ENCODE results near the gene SSX2IP. TPM values are rescaled to one million over a fixed set of nuclear protein-coding genes. Genes with fewer than 3 reads are reported as not detected.

The SSX2IP gene
- total RNA-seq, 1 experiment from 2014 or later: 13.1 TPM

DNA sequence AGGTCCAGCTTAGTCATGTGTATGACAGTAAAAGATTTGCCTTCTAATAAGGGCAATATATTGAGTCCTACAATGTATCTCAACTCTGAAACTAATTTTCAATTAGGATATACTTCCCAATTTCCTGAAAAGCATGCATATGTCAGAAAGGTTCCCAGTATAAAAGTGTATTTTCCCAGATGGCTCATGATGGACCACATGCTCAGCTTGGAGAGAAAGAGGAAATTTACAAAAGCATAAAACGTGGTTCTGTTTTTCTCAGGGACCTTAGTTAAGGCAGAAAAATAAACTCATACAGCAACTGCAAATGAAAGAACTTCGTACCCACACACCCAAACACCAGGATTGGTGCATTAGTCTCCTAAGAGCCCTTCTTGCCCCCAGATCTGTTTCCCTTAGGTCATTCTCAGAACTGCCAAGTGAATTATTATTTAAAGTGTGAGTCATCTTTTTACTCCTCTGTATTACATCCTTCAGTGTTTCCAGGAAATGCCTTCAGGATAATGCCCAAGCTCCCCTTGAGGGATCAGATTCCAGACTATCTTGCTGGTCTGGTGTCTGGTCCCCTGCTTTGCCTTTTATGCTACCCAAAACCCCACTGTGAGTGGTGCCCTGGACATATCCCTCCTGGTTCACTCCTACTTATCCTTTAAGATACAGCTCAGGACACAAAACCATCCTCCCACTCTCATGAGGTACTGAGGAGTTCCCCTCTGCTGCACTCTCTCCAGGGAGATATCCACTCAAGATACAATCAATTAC, 57.4 kb downstream of the SSX2IP start:
- DNase-seq (ENCODE audit: low spot score): no peak
- in situ Hi-C loops (cut with HindIII; ENCODE audit: low sequenced_read_pairs): no loop called here

GRCh38 chr1:84632137-84632536, 58.1 kb downstream of the SSX2IP start:
- DNase-seq (ENCODE audit: low spot score): no peak
- in situ Hi-C loops (cut with HindIII; ENCODE audit: low sequenced_read_pairs): no loop called here

DNA sequence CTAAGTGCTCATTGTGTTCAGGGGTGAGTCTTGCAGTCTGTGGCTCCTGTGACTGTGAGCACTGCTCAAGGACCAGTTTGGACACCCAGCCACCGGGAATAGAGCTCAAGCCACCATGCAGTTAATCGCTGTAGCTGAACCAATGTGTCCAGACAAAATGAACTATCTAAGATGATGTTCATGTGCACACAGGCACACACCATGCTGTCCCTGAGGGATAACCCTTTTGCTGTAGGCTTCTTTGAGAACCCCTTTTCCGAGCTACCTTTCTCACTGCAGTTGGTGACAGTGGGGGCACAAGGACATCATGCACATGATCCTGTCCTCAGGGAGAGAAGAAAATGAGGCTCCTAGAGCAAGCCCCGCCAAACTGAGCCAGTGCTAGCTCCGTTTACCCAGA, 65.4 kb downstream of the SSX2IP start:
- DNase-seq (ENCODE audit: low spot score): no peak
- in situ Hi-C loops (cut with HindIII; ENCODE audit: low sequenced_read_pairs): no loop called here

- DNase-seq (ENCODE audit: low spot score): no peak
- in situ Hi-C loops (cut with HindIII; ENCODE audit: low sequenced_read_pairs): no loop called here
Observed at GRCh38 chr1:84621553-84621952, 68.7 kb downstream of the SSX2IP start.

DNA sequence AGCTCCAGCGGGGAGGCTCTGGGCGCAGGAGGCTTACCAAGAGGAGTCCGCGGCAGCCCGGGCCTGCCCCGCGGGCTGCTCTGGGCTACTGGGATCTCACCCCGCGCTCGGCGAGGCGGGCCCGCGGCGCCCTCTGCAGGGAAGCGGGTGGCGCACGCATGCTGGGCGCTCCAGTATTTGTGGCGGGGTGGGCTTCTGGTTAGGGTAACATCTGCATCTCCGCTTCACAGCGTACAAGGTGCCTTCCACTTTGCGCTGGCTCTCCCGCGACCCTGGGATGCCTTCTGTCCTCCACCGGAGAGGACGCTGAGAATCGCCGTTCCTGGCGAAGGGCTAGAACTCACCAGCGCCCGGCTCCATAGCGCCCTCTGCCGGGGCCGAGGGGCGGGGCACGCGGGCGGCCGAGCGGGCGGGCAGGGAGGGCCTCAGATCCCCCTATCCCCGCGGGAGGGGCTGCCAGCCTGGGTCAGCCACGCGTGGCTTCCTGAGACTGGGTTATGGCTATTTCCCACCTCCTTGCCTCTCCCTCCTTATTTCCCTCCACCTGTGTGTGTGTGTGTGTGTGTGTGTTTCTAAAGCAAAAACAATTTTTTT, 69.4 kb downstream of the SSX2IP start:
- in situ Hi-C loops (cut with HindIII; ENCODE audit: low sequenced_read_pairs): no loop called here
- DNase-seq (ENCODE audit: low spot score): peak; percentile 79

- in situ Hi-C loops (cut with HindIII; ENCODE audit: low sequenced_read_pairs): no loop called here
- DNase-seq (ENCODE audit: low spot score): peak; percentile 61
Observed at GRCh38 chr1:84619383-84620102, 70.7 kb downstream of the SSX2IP start.

DNA sequence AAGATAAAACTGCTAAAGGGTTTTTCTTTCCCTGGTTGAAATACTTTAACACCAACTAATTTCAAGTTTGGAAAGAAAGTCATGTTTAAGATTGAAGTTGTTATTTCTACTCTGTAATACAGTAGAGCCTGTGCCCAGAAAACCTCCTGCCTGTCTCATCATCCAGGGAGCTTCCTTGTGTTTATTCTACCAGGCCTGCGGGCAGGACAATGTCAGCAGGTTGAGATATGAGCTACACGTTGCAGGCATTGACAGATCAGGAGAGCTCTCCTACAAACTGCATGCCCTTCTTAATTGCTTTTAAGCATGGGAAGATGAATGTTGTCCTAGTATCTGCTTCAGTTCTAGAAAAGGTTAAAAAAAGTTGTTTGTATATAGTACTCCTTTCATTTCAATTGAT, 72.9 kb downstream of the SSX2IP start:
- peak; percentile 25 for DNase-seq (ENCODE audit: low spot score)
- in situ Hi-C loops (cut with HindIII; ENCODE audit: low sequenced_read_pairs): no loop called here

DNA sequence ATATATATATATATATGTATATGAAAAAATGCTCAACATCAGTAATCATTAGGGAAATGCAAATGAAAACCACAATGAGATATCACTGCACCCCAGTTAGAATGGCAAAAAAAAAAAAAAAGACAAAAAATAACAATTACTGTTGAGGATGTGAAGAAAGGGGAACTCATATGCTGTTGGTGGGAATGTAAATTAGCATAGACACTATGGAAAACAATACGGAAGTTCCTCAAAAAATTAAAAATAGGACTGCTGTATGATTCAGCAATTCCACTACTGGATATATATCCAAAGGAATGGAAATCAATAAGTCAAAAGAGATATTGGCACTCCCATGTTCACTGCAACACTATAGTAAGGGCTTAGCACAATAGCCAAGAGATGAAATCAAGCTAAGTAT, 74.5 kb downstream of the SSX2IP start:
- no peak for DNase-seq (ENCODE audit: low spot score)
- in situ Hi-C loops (cut with HindIII; ENCODE audit: low sequenced_read_pairs): no loop called here

DNA sequence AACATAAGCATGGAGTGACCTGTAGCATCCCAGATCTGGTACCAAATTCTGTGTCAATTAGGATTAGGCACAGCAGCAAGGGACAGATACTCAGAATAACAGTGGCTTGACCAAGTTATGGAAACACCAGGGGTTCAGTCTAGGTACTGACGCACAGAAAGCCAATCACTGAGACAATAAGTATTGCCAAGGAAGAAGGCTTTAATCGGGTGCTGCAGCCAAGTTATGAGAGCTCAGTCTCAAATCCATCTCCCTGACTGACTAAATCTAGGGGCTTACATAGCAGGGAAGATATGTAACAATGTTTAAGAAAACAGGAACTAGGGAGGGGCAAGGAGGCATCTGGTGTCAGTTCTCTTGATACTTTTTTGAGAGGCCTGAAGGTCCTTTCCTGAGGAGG, 76.4 kb downstream of the SSX2IP start:
- no peak for DNase-seq (ENCODE audit: low spot score)
- in situ Hi-C loops (cut with HindIII; ENCODE audit: low sequenced_read_pairs): no loop called here

GRCh38 chr1:84613026-84613425, 77.2 kb downstream of the SSX2IP start:
- no peak for DNase-seq (ENCODE audit: low spot score)

GRCh38 chr1:84611796-84612195, 78.5 kb downstream of the SSX2IP start:
- DNase-seq (ENCODE audit: low spot score): no peak
- in situ Hi-C loops (cut with HindIII; ENCODE audit: low sequenced_read_pairs): no loop called here

More at GRCh38 chr1:84613026-84613425, 77.2 kb downstream of the SSX2IP start:
- in situ Hi-C loops (cut with HindIII; ENCODE audit: low sequenced_read_pairs): no loop called here

GRCh38 chr1:84611091-84611490, 79.2 kb downstream of the SSX2IP start:
- in situ Hi-C loops (cut with HindIII; ENCODE audit: low sequenced_read_pairs): no loop called here
- no peak for DNase-seq (ENCODE audit: low spot score)

DNA sequence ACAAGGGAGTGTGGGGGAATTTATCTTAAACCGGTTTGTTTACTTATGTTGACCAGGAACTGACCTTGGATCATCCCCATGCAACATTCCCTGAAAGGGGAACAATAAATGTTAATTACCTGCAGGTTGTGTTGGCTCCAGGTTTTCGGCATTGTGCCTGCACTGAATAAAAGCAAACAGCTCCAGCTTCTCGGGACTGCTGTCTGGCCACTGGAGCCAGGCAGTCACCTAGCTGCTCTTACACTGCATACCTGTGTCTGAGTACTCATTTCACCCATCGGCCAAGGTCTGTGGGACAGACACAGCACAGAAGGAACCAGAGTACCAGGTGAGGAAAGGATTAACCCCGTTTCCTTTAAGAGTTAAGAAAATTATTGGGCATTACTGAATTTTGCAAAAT, 83.3 kb downstream of the SSX2IP start:
- in situ Hi-C loops (cut with HindIII; ENCODE audit: low sequenced_read_pairs): no loop called here
- no peak for DNase-seq (ENCODE audit: low spot score)

DNA sequence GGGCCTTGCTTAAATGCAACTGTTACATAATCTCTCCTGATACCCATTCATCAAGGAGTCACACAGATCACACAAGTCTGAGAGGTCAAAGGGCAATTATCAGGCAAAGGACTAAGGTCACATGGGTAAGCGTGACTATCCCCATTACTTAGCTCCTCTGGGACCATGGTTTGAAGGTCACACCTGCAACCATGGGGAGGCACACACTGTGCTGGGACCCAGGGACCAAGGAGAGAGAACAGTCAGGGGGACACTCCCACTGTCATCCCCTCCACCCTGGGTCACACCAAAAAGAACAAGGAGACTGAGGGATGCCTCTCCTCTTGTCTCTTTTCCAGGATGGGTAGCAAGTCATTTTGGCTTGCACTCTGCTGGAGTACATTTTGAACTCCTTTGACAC, 85.1 kb downstream of the SSX2IP start:
- in situ Hi-C loops (cut with HindIII; ENCODE audit: low sequenced_read_pairs): no loop called here

GRCh38 chr1:84603941-84604830, 86.1 kb downstream of the SSX2IP start:
- DNase-seq (ENCODE audit: low spot score): no peak
- in situ Hi-C loops (cut with HindIII; ENCODE audit: low sequenced_read_pairs): no loop called here

More for the DNA sequence above, 85.1 kb downstream of the SSX2IP start:
- no peak for DNase-seq (ENCODE audit: low spot score)

- in situ Hi-C loops (cut with HindIII; ENCODE audit: low sequenced_read_pairs): no loop called here
- no peak for DNase-seq (ENCODE audit: low spot score)
Observed at GRCh38 chr1:84603223-84603622, 87.0 kb downstream of the SSX2IP start.

DNA sequence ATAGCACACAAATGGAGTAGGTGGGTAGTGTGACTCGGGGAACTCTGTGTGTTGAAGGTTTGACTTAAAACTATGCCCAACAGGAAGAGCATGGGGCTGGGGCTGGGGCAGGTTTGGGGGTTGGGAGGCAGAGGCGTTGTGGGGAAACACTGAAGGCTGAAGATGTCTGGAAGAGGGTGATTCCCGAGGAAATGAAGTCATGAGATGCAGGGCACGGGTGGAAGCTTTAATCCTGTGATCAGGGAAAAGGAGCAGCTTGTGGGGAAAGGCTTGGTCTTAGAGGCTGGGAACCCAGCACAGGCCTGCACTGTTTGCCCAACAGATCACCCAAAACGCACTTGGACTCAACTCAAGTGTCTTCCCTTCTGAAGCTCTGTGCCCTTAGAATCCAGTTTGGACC, 89.5 kb downstream of the SSX2IP start:
- in situ Hi-C loops (cut with HindIII; ENCODE audit: low sequenced_read_pairs): no loop called here
- DNase-seq (ENCODE audit: low spot score): no peak

GRCh38 chr1:84598846-84599741, 91.2 kb downstream of the SSX2IP start:
- DNase-seq (ENCODE audit: low spot score): no peak
- in situ Hi-C loops (cut with HindIII; ENCODE audit: low sequenced_read_pairs): no loop called here
